HG02970 (cell line): ENCODE measurements around the gene AGAP1.

Experiments
- ATAC-seq: cut with Tn5 transposase; IDR thresholded peaks from one replicate; pipeline ENCODE4 v1.9.1; 2021; ENCODE audit warnings: mild to moderate bottlenecking, moderate library complexity, moderate number of reproducible peaks; ENCODE audit not compliant: unreplicated experiment, low FRiP score

Gene AGAP1

GRCh38 chr2:236034974-236035373 is 541.1 kb downstream of the AGAP1 start:
- no peak for ATAC-seq

- no peak for ATAC-seq
Measured at GRCh38 chr2:236036045-236036444, 542.2 kb downstream of the AGAP1 start.

- ATAC-seq, result no peak
Measured at GRCh38 chr2:236038096-236038495, 544.3 kb downstream of the AGAP1 start.

GRCh38 chr2:236040600-236041328 is 546.9 kb downstream of the AGAP1 start:
- ATAC-seq, result no peak

GRCh38 chr2:236041616-236042015 is 547.8 kb downstream of the AGAP1 start:
- no peak for ATAC-seq

GRCh38 chr2:236042087-236042486 is 548.2 kb downstream of the AGAP1 start:
- ATAC-seq, result no peak

GRCh38 chr2:236044191-236044590 is 550.3 kb downstream of the AGAP1 start:
- no peak for ATAC-seq

- ATAC-seq, result no peak
Measured at GRCh38 chr2:236045251-236046235, 551.7 kb downstream of the AGAP1 start.

- no peak for ATAC-seq
Measured at GRCh38 chr2:236046715-236047114, 552.9 kb downstream of the AGAP1 start.

- ATAC-seq, result no peak
Measured at GRCh38 chr2:236047176-236047575, 553.3 kb downstream of the AGAP1 start.

- no peak for ATAC-seq
Measured at GRCh38 chr2:236047886-236048540, 554.2 kb downstream of the AGAP1 start.

- no peak for ATAC-seq
Measured at GRCh38 chr2:236049981-236050380, 556.1 kb downstream of the AGAP1 start.

GRCh38 chr2:236051351-236051750 is 557.5 kb downstream of the AGAP1 start:
- no peak for ATAC-seq

GRCh38 chr2:236051806-236052205 is 558.0 kb downstream of the AGAP1 start:
- no peak for ATAC-seq

- no peak for ATAC-seq
Measured at GRCh38 chr2:236052206-236052605, 558.4 kb downstream of the AGAP1 start.

- no peak for ATAC-seq
Measured at GRCh38 chr2:236052926-236053821, 559.3 kb downstream of the AGAP1 start.

GRCh38 chr2:236054125-236054524 is 560.3 kb downstream of the AGAP1 start:
- ATAC-seq, result no peak

- no peak for ATAC-seq
Measured at GRCh38 chr2:236054621-236055305, 560.9 kb downstream of the AGAP1 start.

- no peak for ATAC-seq
Measured at GRCh38 chr2:236055471-236055870, 561.6 kb downstream of the AGAP1 start.
